Esophagus muscularis mucosa (tissue), 4 donors: ENCODE results near the gene TRPV4. TPM values are rescaled to one million over a fixed set of nuclear protein-coding genes. Genes with fewer than 3 reads are reported as not detected.

Experiments
- DNase-seq: peaks from one replicate; pipeline ENCODE4 v3.0.0-alpha.2; 2017; ENCODE audit errors: extremely low spot score
- H3K27ac ChIP-seq, 4 donors: fragments of 200-600 bp; sonication (generic); replicated peaks in 1 of 4; 1 replicate in 3 of 4; 2 replicates in 1 of 4; pipeline ENCODE4 v1.5.1; 2016 to 2019; ENCODE audit warnings: mild to moderate bottlenecking in 1 of 4
- H3K27me3 ChIP-seq, 4 donors: fragments of 200-600 bp; sonication (generic); one replicate each; pipeline versions ENCODE4 v1.5.1 to v1.6.0; 2016 to 2019
- H3K36me3 ChIP-seq, 4 donors: fragments of 200-600 bp; sonication (generic); one replicate each; pipeline ENCODE4 v1.5.1; 2016 to 2019
- H3K4me1 ChIP-seq, 4 donors: fragments of 200-600 bp; sonication (generic); one replicate each; pipeline ENCODE4 v1.5.1; 2016 to 2019
- H3K4me3 ChIP-seq, 4 donors: fragments of 200-600 bp; sonication (generic); 1 replicate in 2 of 4; 2 replicates in 2 of 4; pipeline ENCODE4 v1.5.1; 2016 to 2019; ENCODE audit warnings: mild to moderate bottlenecking in 4 of 4, moderate library complexity in 1 of 4
- H3K9me3 ChIP-seq, 4 donors: fragments of 200-600 bp; sonication (generic); 1 replicate in 3 of 4; 2 replicates in 1 of 4; pipeline ENCODE4 v1.5.1; 2016 to 2019
- EP300 ChIP-seq: sonication (generic); formaldehyde crosslinking; IDR thresholded peaks from one replicate; pipeline ENCODE4 v1.6.1; 2017; ENCODE audit warnings: antibody characterized with exemption
- POLR2A ChIP-seq: fragments of 450-650 bp; IDR thresholded peaks from one replicate; pipeline ENCODE4 v1.6.1; 2017; ENCODE audit warnings: antibody characterized with exemption, moderate library complexity, mild to moderate bottlenecking, low read depth
- POLR2AphosphoS5 ChIP-seq, 2 donors: sonication (generic); formaldehyde crosslinking; IDR thresholded peaks; one replicate each; pipeline ENCODE4 v1.6.1; 2017; ENCODE audit warnings: antibody characterized with exemption in 2 of 2
- WGBS: methylation state at CpG from one replicate; pipeline ENCODE4 v1.1.5; 2018; 5-methylcytosine and 5-hydroxymethylcytosine counted together
- intact Hi-C: fragments of 100-400 bp; cut with DNase I; formaldehyde crosslinking; loops from one replicate; pipeline ENCODE4 v1.15.1; 2023
- total RNA-seq, 4 donors: library from RNA; depleted of rRNA; stranded (reverse); fragments of >200 nt; gene quantifications; one replicate each; pipeline versions ENCODE4 v1.1.0 to v1.2.1, GENCODE V29; 2016
- TF ChIP-seq, protein P1 (sequence below), 3 experiments: fragments of 200-600 bp in 2 of 3; fragments of 450-650 bp in 1 of 3; sonication (generic) in 2 of 3; IDR thresholded peaks; one replicate each; pipeline ENCODE4 v1.5.1; 2017 to 2019; ENCODE audit warnings: antibody characterized with exemption in 3 of 3, mild to moderate bottlenecking in 2 of 3, moderate library complexity in 1 of 3

TRPV4 gene
- total RNA-seq, 4 donors from 2014 or later, result under 0.01 to 0.63 (median 0.35) TPM

DNA sequence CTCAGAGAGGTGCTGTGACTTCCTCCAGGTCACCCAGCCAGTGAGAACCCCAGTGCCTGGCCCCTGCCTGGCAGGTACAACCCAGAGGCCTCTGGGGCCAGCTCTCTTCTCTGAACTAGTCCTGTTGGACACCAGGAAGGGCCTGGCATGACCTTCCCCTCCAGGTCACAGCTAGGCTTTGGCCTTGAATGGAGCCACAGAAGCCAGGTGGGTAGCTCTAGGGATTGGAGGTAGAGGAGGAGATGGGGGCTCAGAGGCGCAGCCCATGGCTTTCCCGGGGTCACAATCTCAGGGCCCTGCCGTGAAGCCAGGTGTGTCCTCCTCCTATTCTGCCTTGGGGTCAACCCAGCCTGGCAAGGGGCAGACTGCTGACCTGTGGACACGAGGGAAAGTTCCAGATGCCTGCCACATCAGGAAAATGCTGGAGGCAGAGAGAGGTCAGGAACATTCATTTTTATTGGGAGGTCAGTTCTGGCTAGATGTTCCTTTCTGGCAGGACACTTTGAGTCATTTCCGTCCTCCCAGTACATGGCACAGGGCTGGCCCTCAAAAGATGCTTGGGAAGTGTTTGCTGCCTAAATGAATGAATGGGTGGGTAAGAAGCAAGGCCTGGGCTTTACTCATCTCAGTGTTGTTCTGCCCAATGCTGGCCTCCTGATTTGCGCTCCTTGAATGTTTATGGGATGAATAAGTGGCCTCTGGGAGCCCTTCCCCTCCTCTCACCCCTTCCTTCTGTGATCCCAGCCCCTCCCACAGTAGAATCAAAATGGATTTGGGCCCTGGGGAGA lies 94.1 kb downstream of the TRPV4 start:
- H3K27ac ChIP-seq, result no peak overlapping the region
- intact Hi-C loops, result no loop called here

DNA sequence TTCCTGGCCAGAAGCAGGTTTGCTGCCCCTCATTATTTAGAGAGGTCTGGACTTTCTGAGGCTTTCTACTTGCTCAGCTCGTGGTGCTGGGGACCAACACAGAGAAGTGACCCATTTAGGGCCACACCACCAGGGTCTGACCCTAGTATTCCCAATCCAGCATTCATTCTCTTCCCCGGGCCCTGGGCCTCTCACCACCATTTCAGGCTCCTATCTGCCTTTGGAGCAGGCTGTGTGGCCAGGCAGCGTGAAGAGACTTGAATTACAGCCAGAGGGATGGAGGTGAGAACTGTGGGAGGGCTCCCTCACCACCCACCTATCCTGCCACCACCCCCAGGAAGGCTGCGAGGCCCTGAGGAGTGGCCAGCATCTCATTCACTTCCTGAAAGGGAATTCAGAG lies 95.0 kb downstream of the TRPV4 start:
- H3K27ac ChIP-seq, result no peak overlapping the region
- WGBS, result 85% methylated on average over 2 of the region's 4 CpGs
- peaks cover 0 to 41% (median 1%) of the 10 kb centered on the region in 4 donors for H3K27me3 ChIP-seq
- intact Hi-C loops, result no loop called here
- H3K36me3 ChIP-seq, result no peaks in the 10 kb centered on the region
- no peaks in the 10 kb centered on the region for H3K9me3 ChIP-seq
- H3K4me3 ChIP-seq, result no peak overlapping the region
- TF ChIP-seq, protein P1, sequence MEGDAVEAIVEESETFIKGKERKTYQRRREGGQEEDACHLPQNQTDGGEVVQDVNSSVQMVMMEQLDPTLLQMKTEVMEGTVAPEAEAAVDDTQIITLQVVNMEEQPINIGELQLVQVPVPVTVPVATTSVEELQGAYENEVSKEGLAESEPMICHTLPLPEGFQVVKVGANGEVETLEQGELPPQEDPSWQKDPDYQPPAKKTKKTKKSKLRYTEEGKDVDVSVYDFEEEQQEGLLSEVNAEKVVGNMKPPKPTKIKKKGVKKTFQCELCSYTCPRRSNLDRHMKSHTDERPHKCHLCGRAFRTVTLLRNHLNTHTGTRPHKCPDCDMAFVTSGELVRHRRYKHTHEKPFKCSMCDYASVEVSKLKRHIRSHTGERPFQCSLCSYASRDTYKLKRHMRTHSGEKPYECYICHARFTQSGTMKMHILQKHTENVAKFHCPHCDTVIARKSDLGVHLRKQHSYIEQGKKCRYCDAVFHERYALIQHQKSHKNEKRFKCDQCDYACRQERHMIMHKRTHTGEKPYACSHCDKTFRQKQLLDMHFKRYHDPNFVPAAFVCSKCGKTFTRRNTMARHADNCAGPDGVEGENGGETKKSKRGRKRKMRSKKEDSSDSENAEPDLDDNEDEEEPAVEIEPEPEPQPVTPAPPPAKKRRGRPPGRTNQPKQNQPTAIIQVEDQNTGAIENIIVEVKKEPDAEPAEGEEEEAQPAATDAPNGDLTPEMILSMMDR (IDR thresholded peaks at IDR 0.05), result no peak
- TF ChIP-seq POLR2AphosphoS5 (IDR thresholded peaks at IDR 0.05) (no peak), POLR2A (no peak), EP300 (no peak)
- peaks cover 0 to 7% (median 0%) of the 10 kb centered on the region in 4 donors for H3K4me1 ChIP-seq
- no peak for DNase-seq

More for the DNA sequence above, 94.1 kb downstream of the TRPV4 start:
- Histone ChIP-seq H3K27me3 (peaks cover 0 to 34% (median 1%) of the 10 kb centered on the region in 4 donors), H3K9me3 (no peaks in the 10 kb centered on the region), H3K36me3 (no peaks in the 10 kb centered on the region), H3K4me3 (no peak overlapping the region), H3K4me1 (peaks cover 0 to 2% (median 0%) of the 10 kb centered on the region in 4 donors)
- WGBS, result 83% methylated on average over 6 of the region's 6 CpGs
- TF ChIP-seq, protein P1 (IDR thresholded peaks at IDR 0.05), result no peak
- TF ChIP-seq POLR2A (no peak), POLR2AphosphoS5 (IDR thresholded peaks at IDR 0.05) (no peak), EP300 (no peak)
- DNase-seq, result no peak

DNA sequence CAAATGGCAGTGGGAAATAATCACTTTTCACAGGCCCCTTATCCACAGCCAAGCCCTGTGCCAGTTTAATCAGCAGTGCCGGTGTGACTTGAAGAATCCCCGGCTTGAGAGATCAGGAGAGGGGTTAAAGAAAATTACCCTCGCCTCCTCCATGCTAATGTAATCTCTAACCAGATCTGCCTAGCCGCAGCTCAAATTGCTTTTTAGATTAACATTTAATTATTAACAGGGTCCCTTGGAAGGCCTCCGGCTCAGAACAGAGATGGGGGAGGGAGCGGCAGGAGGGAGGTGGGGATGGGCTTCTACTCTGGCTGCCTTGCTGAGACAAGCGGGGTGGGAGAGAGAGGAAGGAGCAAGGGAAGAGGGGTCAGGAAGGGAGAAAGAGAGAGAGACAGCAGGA lies 95.6 kb downstream of the TRPV4 start:
- TF ChIP-seq EP300 (no peak), POLR2A (no peak), POLR2AphosphoS5 (IDR thresholded peaks at IDR 0.05) (no peak)
- TF ChIP-seq, protein P1 (IDR thresholded peaks at IDR 0.05), result no peak
- intact Hi-C loops, result no loop called here
- no peak for DNase-seq
- no peaks in the 10 kb centered on the region for H3K9me3 ChIP-seq
- H3K27ac ChIP-seq, result no peak overlapping the region
- 75% methylated on average over 7 of the region's 7 CpGs for whole genome bisulfite sequencing
- peaks cover 0 to 7% (median 0%) of the 10 kb centered on the region in 4 donors for H3K4me1 ChIP-seq
- H3K27me3 ChIP-seq, result peaks cover 0 to 41% (median 0%) of the 10 kb centered on the region in 4 donors
- no peak overlapping the region for H3K4me3 ChIP-seq
- H3K36me3 ChIP-seq, result no peaks in the 10 kb centered on the region

DNA sequence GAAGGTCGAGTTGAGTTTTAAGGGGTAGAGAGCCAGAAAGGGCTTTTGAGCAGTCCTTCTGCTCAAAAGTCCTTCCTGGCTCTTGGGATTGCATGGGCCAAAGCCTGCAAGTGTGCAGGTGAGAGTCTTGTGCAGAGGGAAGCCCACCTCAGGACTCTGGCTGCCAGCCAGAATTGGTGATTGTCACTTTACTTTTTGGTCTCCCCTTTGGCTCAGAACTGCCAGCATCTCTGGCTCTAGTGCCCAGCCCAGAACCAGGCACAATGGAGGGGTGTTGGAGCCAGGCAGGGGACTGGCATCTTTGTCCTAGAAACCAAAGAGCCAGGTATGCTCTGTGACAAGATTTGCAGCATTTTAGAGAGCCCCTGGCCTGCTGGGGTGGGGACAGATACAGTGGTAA lies 96.1 kb downstream of the TRPV4 start:
- Histone ChIP-seq H3K27me3 (peaks cover 0 to 41% (median 0%) of the 10 kb centered on the region in 4 donors), H3K27ac (no peak overlapping the region), H3K4me1 (peaks cover 0 to 7% (median 0%) of the 10 kb centered on the region in 4 donors), H3K36me3 (no peaks in the 10 kb centered on the region), H3K4me3 (no peak overlapping the region), H3K9me3 (no peaks in the 10 kb centered on the region)
- TF ChIP-seq, protein P1 (IDR thresholded peaks at IDR 0.05), result no peak
- no peak for TF ChIP-seq POLR2A
- no peak for TF ChIP-seq POLR2AphosphoS5 (IDR thresholded peaks at IDR 0.05)
- TF ChIP-seq EP300, result no peak
- 0% methylated on average over 1 of the region's 1 CpG for WGBS
- intact Hi-C loops, result no loop called here
- DNase-seq, result no peak
